Measurements from ENCODE around the gene SETD1A.

Gene SETD1A

GRCh38 chr16:30953111-30953510 is 4.4 kb upstream of the SETD1A start:
- no peak for DNase-seq (ENCODE audit: low read depth in 1 of 2, low spot score in 1 of 2)

- peak; percentile 14 to 50 for DNase-seq (ENCODE audit: low read depth in 1 of 2, low spot score in 1 of 2)
These were observed 3.9 kb upstream of the SETD1A start for GRCh38 chr16:30953511-30954124.

GRCh38 chr16:30954993-30955392 is 2.6 kb upstream of the SETD1A start:
- DNase-seq (ENCODE audit: low read depth in 1 of 2, low spot score in 1 of 2), result no peak

GRCh38 chr16:30956601-30957455 is 726 bp upstream of the SETD1A start:
- DNase-seq (ENCODE audit: low read depth in 1 of 2, low spot score in 1 of 2), result peak; percentile 79 to 88

GRCh38 chr16:30958175-30959079 is 873 bp downstream of the SETD1A start:
- DNase-seq (ENCODE audit: low read depth in 1 of 2, low spot score in 1 of 2), result no peak

GRCh38 chr16:30961384-30961783 is 3.8 kb downstream of the SETD1A start:
- no peak for DNase-seq (ENCODE audit: low read depth in 1 of 2, low spot score in 1 of 2)

- DNase-seq (ENCODE audit: low read depth in 1 of 2, low spot score in 1 of 2), result no peak
These were observed 6.5 kb downstream of the SETD1A start for GRCh38 chr16:30963925-30964511.

- DNase-seq (ENCODE audit: low read depth in 1 of 2, low spot score in 1 of 2), result no peak
These were observed 7.1 kb downstream of the SETD1A start for GRCh38 chr16:30964574-30965226.

- no peak for DNase-seq (ENCODE audit: low read depth in 1 of 2, low spot score in 1 of 2)
These were observed 7.9 kb downstream of the SETD1A start for GRCh38 chr16:30965436-30965835.

GRCh38 chr16:30966033-30966619 is 8.6 kb downstream of the SETD1A start:
- no peak for DNase-seq (ENCODE audit: low read depth in 1 of 2, low spot score in 1 of 2)

GRCh38 chr16:30967795-30968194 is 10.2 kb downstream of the SETD1A start:
- DNase-seq (ENCODE audit: low read depth in 1 of 2, low spot score in 1 of 2), result no peak

- no peak for DNase-seq (ENCODE audit: low read depth in 1 of 2, low spot score in 1 of 2)
These were observed 11.8 kb downstream of the SETD1A start for GRCh38 chr16:30969246-30969842.

GRCh38 chr16:30971298-30971697 is 13.7 kb downstream of the SETD1A start:
- no peak for DNase-seq (ENCODE audit: low read depth in 1 of 2, low spot score in 1 of 2)

GRCh38 chr16:30972872-30973271 is 15.3 kb downstream of the SETD1A start:
- no peak for DNase-seq (ENCODE audit: low read depth in 1 of 2, low spot score in 1 of 2)

- no peak for DNase-seq (ENCODE audit: low read depth in 1 of 2, low spot score in 1 of 2)
These were observed 16.8 kb downstream of the SETD1A start for GRCh38 chr16:30974348-30974747.

GRCh38 chr16:30976486-30976885 is 18.9 kb downstream of the SETD1A start:
- no peak for DNase-seq (ENCODE audit: low read depth in 1 of 2, low spot score in 1 of 2)

GRCh38 chr16:30977502-30977901 is 19.9 kb downstream of the SETD1A start:
- no peak for DNase-seq (ENCODE audit: low read depth in 1 of 2, low spot score in 1 of 2)

GRCh38 chr16:30979170-30980022 is 21.8 kb downstream of the SETD1A start:
- DNase-seq (ENCODE audit: low read depth in 1 of 2, low spot score in 1 of 2), result no peak

GRCh38 chr16:30980023-30980371 is 22.4 kb downstream of the SETD1A start:
- DNase-seq (ENCODE audit: low read depth in 1 of 2, low spot score in 1 of 2), result no peak

Measured in stimulated activated CD4-positive, alpha-beta T cell treated with anti-CD3 and anti-CD28 coated beads, Interleukin-15, amount 100 ng/mL, for 1 hour (primary cell).